K562 (cell line): ENCODE data around the gene CRYBB2. TPM values are rescaled to one million over a fixed set of nuclear protein-coding genes. Genes with fewer than 3 reads are reported as not detected.

Source experiments
- CBX5 ChIP-seq: IDR thresholded peaks from 2 replicates; pipeline ENCODE4 v1.6.1; 2014; ENCODE audit warnings: low read depth, borderline replicate concordance
- CREB1 ChIP-seq, 2 experiments: sonication (generic) in 1 of 2; formaldehyde crosslinking in 1 of 2; IDR thresholded peaks; 2 replicates each; pipeline versions ENCODE4 v1.6.1 to v1.8.0; 2012 to 2022; ENCODE audit warnings: inconsistent platforms in 1 of 2, mild to moderate bottlenecking in 1 of 2, missing genetic modification reagents in 1 of 2, moderate library complexity in 1 of 2
- CREB3 ChIP-seq: fragments of 450-650 bp; conservative IDR thresholded peaks from 2 replicates; pipeline ENCODE4 v1.6.1; 2016; ENCODE audit warnings: missing genetic modification characterization, low read depth, mild to moderate bottlenecking, missing compliant biosample characterization, moderate library complexity
- DMBX1 ChIP-seq: fragments of 250-450 bp; sonication (Bioruptor Pico); IDR thresholded peaks from 2 replicates; pipeline ENCODE4 v1.8.0; 2022; ENCODE audit warnings: inconsistent platforms, mild to moderate bottlenecking, moderate library complexity, borderline replicate concordance
- DPF2 ChIP-seq: fragments of 450-650 bp; IDR thresholded peaks from 2 replicates; pipeline ENCODE4 v1.6.1; 2016
- FOXO4 ChIP-seq: fragments of 450-650 bp; formaldehyde crosslinking; IDR thresholded peaks from 2 replicates; pipeline ENCODE4 v1.4.0; 2020; ENCODE audit warnings: mild to moderate bottlenecking, moderate library complexity
- HNRNPL ChIP-seq: fragments of 200-400 bp; formaldehyde crosslinking; IDR thresholded peaks from 2 replicates; pipeline ENCODE4 v1.6.1; 2017; ENCODE audit warnings: low read depth, mild to moderate bottlenecking, low read length
- ID3 ChIP-seq, 2 experiments: fragments of 250-450 bp in 1 of 2; fragments of 450-650 bp in 1 of 2; sonication (Bioruptor Pico) in 1 of 2; IDR thresholded peaks; 2 replicates each; pipeline versions ENCODE4 v1.6.1 to v1.8.0; 2016 to 2021; ENCODE audit warnings: mild to moderate bottlenecking in 2 of 2, moderate library complexity in 2 of 2, missing compliant biosample characterization in 1 of 2, missing genetic modification characterization in 1 of 2
- JUND ChIP-seq, 2 experiments: IDR thresholded peaks; 2 replicates in 1 of 2; 3 replicates in 1 of 2; pipeline ENCODE4 v1.6.1; 2011; ENCODE audit warnings: borderline replicate concordance in 2 of 2, low read depth in 2 of 2, low read length in 2 of 2, improper control_type of control experiment in 1 of 2, missing biosample characterization in 1 of 2, missing genetic modification characterization in 1 of 2, missing genetic modification reagents in 1 of 2
- KAT2B ChIP-seq: IDR thresholded peaks from one replicate; pipeline ENCODE4 v1.6.1; 2012; ENCODE audit warnings: low read depth, mild to moderate bottlenecking, control low read depth, inconsistent platforms, low read length, moderate library complexity
- MED1 ChIP-seq: sonication (generic); formaldehyde crosslinking; IDR thresholded peaks from 2 replicates; pipeline ENCODE4 v1.8.1; 2023; ENCODE audit warnings: missing genetic modification reagents, borderline replicate concordance
- NCOA2 ChIP-seq, 2 experiments: fragments of 450-650 bp; IDR thresholded peaks; 2 replicates each; pipeline ENCODE4 v1.6.1; 2018; ENCODE audit warnings: mild to moderate bottlenecking in 2 of 2, moderate library complexity in 1 of 2; ENCODE audit not compliant: partially characterized antibody in 2 of 2
- SMARCE1 ChIP-seq: fragments of 450-650 bp; IDR thresholded peaks from 2 replicates; pipeline ENCODE4 v1.7.1; 2016; ENCODE audit warnings: mild to moderate bottlenecking
- SMC3 ChIP-seq: conservative IDR thresholded peaks from 2 replicates; pipeline ENCODE4 v1.6.1; 2011; ENCODE audit warnings: low read depth, low read length, improper control_type of control experiment; ENCODE audit not compliant: insufficient read depth
- TEAD2 ChIP-seq: fragments of 450-650 bp; IDR thresholded peaks from 2 replicates; pipeline ENCODE4 v1.6.1; 2016; ENCODE audit warnings: missing genetic modification characterization, control low read depth, missing compliant biosample characterization
- ZBTB9 ChIP-seq: fragments of 450-650 bp; formaldehyde crosslinking; IDR thresholded peaks from 2 replicates; pipeline ENCODE4 v1.4.0; 2020; ENCODE audit warnings: mild to moderate bottlenecking, moderate library complexity
- ZNF224 ChIP-seq: sonication (generic); formaldehyde crosslinking; IDR thresholded peaks from 2 replicates; pipeline ENCODE4 v1.8.0; 2022; ENCODE audit warnings: mild to moderate bottlenecking, missing genetic modification reagents
- polyA plus RNA-seq, 8 experiments: library from polyadenylated mRNA; depleted of rRNA in 4 of 8; stranded (reverse) in 5 of 8; unstranded in 3 of 8; fragments of >200 nt; fragmentation: Nextera tagmentation in 2 of 8; fragmentation: Illumina TruSeq in 1 of 8; extraction: Ambion mirVana in 2 of 8; extraction: Trizol in 1 of 8; gene quantifications; 2 replicates each; pipeline versions ENCODE4 v1.2.1 to v1.2.3, GENCODE V29; 2011 to 2014; ENCODE audit warnings: inconsistent platforms in 1 of 8, missing spikeins in 1 of 8
- total RNA-seq, 7 experiments: library from RNA; depleted of rRNA in 6 of 7; stranded (reverse); fragments of >200 nt in 6 of 7; fragmentation: Illumina TruSeq in 2 of 7; extraction: Trizol in 2 of 7; gene quantifications; 2 replicates each; pipeline versions ENCODE4 v1.2.1 to v1.2.3, GENCODE V29; 2011 to 2021; ENCODE audit warnings: low replicate concordance in 1 of 7
- TF ChIP-seq, protein P1 (sequence below): fragments of 250-450 bp; sonication (Bioruptor Pico); IDR thresholded peaks from 2 replicates; pipeline ENCODE4 v1.4.0; 2020; ENCODE audit warnings: mild to moderate bottlenecking
- TF ChIP-seq, protein P2 (sequence below): sonication (generic); formaldehyde crosslinking; IDR thresholded peaks from 2 replicates; pipeline ENCODE4 v1.8.1; 2023; ENCODE audit warnings: mild to moderate bottlenecking, missing genetic modification reagents, moderate library complexity

CRYBB2 gene
- total and polyA plus RNA-seq, 9 of the 15 experiments (the other 6 are each of a cell fraction or from before 2014, with no cell fraction given) = not detected

- TF ChIP-seq, protein P1, sequence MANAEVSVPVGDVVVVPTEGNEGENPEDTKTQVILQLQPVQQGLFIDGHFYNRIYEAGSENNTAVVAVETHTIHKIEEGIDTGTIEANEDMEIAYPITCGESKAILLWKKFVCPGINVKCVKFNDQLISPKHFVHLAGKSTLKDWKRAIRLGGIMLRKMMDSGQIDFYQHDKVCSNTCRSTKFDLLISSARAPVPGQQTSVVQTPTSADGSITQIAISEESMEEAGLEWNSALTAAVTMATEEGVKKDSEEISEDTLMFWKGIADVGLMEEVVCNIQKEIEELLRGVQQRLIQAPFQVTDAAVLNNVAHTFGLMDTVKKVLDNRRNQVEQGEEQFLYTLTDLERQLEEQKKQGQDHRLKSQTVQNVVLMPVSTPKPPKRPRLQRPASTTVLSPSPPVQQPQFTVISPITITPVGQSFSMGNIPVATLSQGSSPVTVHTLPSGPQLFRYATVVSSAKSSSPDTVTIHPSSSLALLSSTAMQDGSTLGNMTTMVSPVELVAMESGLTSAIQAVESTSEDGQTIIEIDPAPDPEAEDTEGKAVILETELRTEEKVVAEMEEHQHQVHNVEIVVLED (CRISPR knock-in tag) = no peak
- no peak for TF ChIP-seq FOXO4 (CRISPR knock-in tag)
- no peak for TF ChIP-seq TEAD2
- TF ChIP-seq, protein P2, sequence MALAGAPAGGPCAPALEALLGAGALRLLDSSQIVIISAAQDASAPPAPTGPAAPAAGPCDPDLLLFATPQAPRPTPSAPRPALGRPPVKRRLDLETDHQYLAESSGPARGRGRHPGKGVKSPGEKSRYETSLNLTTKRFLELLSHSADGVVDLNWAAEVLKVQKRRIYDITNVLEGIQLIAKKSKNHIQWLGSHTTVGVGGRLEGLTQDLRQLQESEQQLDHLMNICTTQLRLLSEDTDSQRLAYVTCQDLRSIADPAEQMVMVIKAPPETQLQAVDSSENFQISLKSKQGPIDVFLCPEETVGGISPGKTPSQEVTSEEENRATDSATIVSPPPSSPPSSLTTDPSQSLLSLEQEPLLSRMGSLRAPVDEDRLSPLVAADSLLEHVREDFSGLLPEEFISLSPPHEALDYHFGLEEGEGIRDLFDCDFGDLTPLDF (CRISPR knock-in tag) = no peak
- TF ChIP-seq HNRNPL = no peak
- no peak for TF ChIP-seq CBX5
- TF ChIP-seq NCOA2 (IDR thresholded peaks at IDR 0.05; ENCODE audit: partially characterized antibody in 2 of 2) = no peak
- TF ChIP-seq CREB1 (IDR thresholded peaks at IDR 0.05) = no peak
- no peak for TF ChIP-seq CREB1 (CRISPR knock-in tag; IDR thresholded peaks at IDR 0.05)
- no peak for TF ChIP-seq DPF2
- no peak for TF ChIP-seq CREB3 (tag)
- 0 out of 2 replicates have a peak, but pooled peaks have one; percentile 19 for TF ChIP-seq JUND (IDR thresholded peaks at IDR 0.05; ENCODE audit: borderline replicate concordance, low read depth, low read length)
- TF ChIP-seq JUND (tag; IDR thresholded peaks at IDR 0.05; ENCODE audit: borderline replicate concordance, low read depth, low read length) = no peak
- no peak for TF ChIP-seq ID3 (CRISPR knock-in tag; IDR thresholded peaks at IDR 0.05)
- TF ChIP-seq ID3 (tag; IDR thresholded peaks at IDR 0.05) = no peak
- no peak for TF ChIP-seq DMBX1
- TF ChIP-seq ZBTB9 (CRISPR knock-in tag) = no peak
- TF ChIP-seq SMARCE1 = no peak
- no peak for TF ChIP-seq KAT2B
- TF ChIP-seq SMC3 = peak; percentile 74
- TF ChIP-seq MED1 (CRISPR knock-in tag) = no peak
- no peak for TF ChIP-seq ZNF224
Measured at GRCh38 chr22:25235547-25236290, 16.3 kb downstream of the CRYBB2 start (continued).
